Measurements from ENCODE around the gene PDXK.
A peak's percentile ranks its signal among the peaks of the same experiment; 100 is the strongest.

The PDXK gene

DNA sequence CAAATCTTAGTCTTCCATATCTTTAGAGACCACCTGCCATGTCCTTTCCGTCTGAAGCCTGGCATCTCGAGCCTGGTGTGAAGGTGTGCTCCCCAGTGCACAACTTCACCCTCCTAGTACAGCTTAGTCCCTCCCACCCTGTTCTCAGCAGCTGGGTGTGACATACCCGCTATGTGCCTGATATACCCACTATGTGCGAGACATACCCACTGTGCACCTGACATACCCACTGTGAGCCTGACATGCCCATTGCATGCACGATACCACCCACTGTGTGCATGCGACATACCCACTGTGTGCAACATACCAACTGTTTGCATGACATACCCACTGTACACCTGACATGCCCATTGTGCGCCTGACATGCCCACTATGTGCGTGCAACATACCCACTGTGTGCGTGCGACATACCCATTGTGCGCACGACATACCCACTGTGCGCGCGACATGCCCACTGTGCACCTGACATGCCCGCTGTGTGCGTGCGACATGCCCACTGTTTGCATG is 67.4 kb downstream of the PDXK start:
- Mint-ChIP-seq H3K27me3 (no peaks in the 10 kb centered on the region), H3K4me1 (peaks cover 32% of the 10 kb centered on the region), H3K4me3 (no peak overlapping the region), H3K9me3 (no peaks in the 10 kb centered on the region), H3K27ac (no peak overlapping the region), H3K36me3 (peaks cover 4% of the 10 kb centered on the region)
- ATAC-seq, result no peak

DNA sequence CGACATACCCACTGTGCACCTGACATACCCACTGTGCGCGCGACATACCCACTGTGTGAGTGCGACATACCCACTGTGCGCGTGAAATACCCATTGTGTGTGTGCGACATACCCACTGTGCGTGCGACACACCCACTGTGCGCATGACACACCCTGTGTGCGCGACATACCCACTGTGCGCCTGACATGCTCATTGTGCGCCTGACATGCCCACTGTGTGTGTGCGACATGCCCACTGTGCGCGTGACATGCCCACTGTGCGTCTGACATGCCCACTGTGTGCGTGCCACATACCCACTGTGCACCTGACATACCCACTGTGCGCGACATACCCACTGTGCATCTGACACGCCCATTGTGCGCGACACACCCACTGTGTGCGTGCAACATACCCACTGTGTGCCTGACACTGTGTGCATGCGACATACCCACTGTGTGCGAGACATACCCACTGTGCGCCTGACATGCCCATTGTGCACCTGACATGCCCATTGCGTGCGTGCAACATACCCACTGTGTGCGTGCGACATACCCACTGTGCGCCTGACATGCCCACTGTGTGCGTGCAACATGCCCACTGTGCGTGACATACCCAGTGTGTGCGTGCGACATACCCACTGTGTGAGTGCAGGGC is 68.0 kb downstream of the PDXK start:
- H3K27ac Mint-ChIP-seq, result no peak overlapping the region
- ATAC-seq, result no peak
- peaks cover 10% of the 10 kb centered on the region for H3K36me3 Mint-ChIP-seq
- H3K4me3 Mint-ChIP-seq, result no peak overlapping the region
- peaks cover 35% of the 10 kb centered on the region for H3K4me1 Mint-ChIP-seq
- no peaks in the 10 kb centered on the region for H3K9me3 Mint-ChIP-seq
- H3K27me3 Mint-ChIP-seq, result no peaks in the 10 kb centered on the region

- Mint-ChIP-seq H3K9me3 (no peaks in the 10 kb centered on the region), H3K27me3 (no peaks in the 10 kb centered on the region), H3K27ac (peak within 1 kb of the TSS; percentile 89), H3K4me3 (peak within 1 kb of the TSS; percentile 97), H3K4me1 (peaks cover 26% of the 10 kb centered on the region), H3K36me3 (peaks cover 32% of the 10 kb centered on the region)
- ATAC-seq, result peak; percentile 98
These were observed 70.5 kb downstream of the PDXK start, which contains the start of gene RRP1 for GRCh38 chr21:43789276-43790009. Gene RRP1, plus strand, starts transcription at chr21:43789577. Its CDS starts 53 bp downstream, at chr21:43789630.

GRCh38 chr21:43790010-43790524 is 71.1 kb downstream of the PDXK start:
- H3K4me3 Mint-ChIP-seq, result peak overlapping the region; percentile 97
- H3K36me3 Mint-ChIP-seq, result peaks cover 38% of the 10 kb centered on the region
- H3K27ac Mint-ChIP-seq, result peak overlapping the region; percentile 89
- no peaks in the 10 kb centered on the region for H3K27me3 Mint-ChIP-seq
- no peak for ATAC-seq
- H3K4me1 Mint-ChIP-seq, result peaks cover 26% of the 10 kb centered on the region
- no peaks in the 10 kb centered on the region for H3K9me3 Mint-ChIP-seq

GRCh38 chr21:43792406-43792805 is 73.5 kb downstream of the PDXK start:
- no peaks in the 10 kb centered on the region for H3K27me3 Mint-ChIP-seq
- ATAC-seq, result no peak
- H3K4me3 Mint-ChIP-seq, result no peak overlapping the region
- no peaks in the 10 kb centered on the region for H3K9me3 Mint-ChIP-seq
- peaks cover 61% of the 10 kb centered on the region for H3K36me3 Mint-ChIP-seq
- peaks cover 26% of the 10 kb centered on the region for H3K4me1 Mint-ChIP-seq
- H3K27ac Mint-ChIP-seq, result no peak overlapping the region

DNA sequence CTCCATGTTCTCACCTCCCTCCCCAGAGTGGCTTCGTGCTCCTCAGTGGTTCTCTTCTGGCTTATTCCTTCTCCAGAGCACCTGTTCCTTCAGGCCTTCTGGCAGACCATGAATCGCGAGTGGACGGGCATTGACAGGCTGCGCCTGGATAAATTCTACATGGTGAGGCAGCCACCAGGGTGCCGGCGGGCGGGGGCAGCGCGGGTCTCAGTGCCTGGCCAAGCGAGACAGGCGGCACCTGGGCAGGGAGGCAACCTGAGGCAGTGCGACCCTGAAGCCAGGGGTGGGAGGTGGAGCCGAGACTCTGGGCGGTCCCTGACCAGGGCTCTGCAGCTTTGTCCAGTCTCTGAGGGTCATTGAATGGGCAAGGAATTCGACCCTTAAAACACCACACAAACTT is 74.3 kb downstream of the PDXK start:
- ATAC-seq, result no peak
- no peak overlapping the region for H3K27ac Mint-ChIP-seq
- H3K4me3 Mint-ChIP-seq, result no peak overlapping the region
- H3K27me3 Mint-ChIP-seq, result no peaks in the 10 kb centered on the region
- H3K9me3 Mint-ChIP-seq, result no peaks in the 10 kb centered on the region
- peaks cover 70% of the 10 kb centered on the region for H3K36me3 Mint-ChIP-seq
- H3K4me1 Mint-ChIP-seq, result peaks cover 26% of the 10 kb centered on the region

DNA sequence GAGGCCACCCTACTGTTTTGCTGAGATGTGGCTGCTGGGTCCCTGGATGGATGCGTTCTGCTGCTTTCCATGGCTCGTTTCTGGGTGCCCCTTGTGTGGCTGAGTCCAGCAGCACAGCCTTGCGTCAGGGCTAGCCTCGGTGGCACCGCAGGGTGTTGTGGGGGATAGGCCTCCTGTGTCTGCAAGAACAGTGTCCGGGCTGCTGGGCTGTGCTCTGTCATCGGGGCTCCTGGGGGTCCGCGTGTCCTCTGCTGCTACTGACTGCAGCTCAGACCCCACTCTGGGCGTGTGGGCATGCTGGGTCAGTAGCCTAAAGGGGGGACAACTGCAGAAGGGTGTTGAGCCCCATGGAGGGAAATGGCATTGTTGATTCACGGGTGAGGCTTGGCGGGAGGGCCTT is 75.4 kb downstream of the PDXK start:
- no peaks in the 10 kb centered on the region for H3K9me3 Mint-ChIP-seq
- no peak overlapping the region for H3K4me3 Mint-ChIP-seq
- peaks cover 80% of the 10 kb centered on the region for H3K36me3 Mint-ChIP-seq
- H3K27me3 Mint-ChIP-seq, result no peaks in the 10 kb centered on the region
- ATAC-seq, result no peak
- H3K4me1 Mint-ChIP-seq, result peaks cover 26% of the 10 kb centered on the region
- H3K27ac Mint-ChIP-seq, result no peak overlapping the region

- Mint-ChIP-seq H3K36me3 (peaks cover 86% of the 10 kb centered on the region), H3K27ac (no peak overlapping the region), H3K9me3 (no peaks in the 10 kb centered on the region), H3K4me1 (peaks cover 25% of the 10 kb centered on the region), H3K27me3 (no peaks in the 10 kb centered on the region), H3K4me3 (no peak overlapping the region)
- ATAC-seq, result no peak
These were observed 75.9 kb downstream of the PDXK start for GRCh38 chr21:43794857-43795256.

GRCh38 chr21:43797415-43797814 is 78.5 kb downstream of the PDXK start:
- no peaks in the 10 kb centered on the region for H3K27me3 Mint-ChIP-seq
- H3K36me3 Mint-ChIP-seq, result peaks cover 97% of the 10 kb centered on the region
- no peaks in the 10 kb centered on the region for H3K9me3 Mint-ChIP-seq
- peaks cover 1% of the 10 kb centered on the region for H3K4me1 Mint-ChIP-seq
- no peak overlapping the region for H3K27ac Mint-ChIP-seq
- H3K4me3 Mint-ChIP-seq, result no peak overlapping the region
- no peak for ATAC-seq

GRCh38 chr21:43797925-43798715 is 79.2 kb downstream of the PDXK start:
- Mint-ChIP-seq H3K27me3 (no peaks in the 10 kb centered on the region), H3K4me1 (peaks cover 2% of the 10 kb centered on the region), H3K36me3 (peaks cover 97% of the 10 kb centered on the region), H3K4me3 (no peak overlapping the region), H3K27ac (peak overlapping the region; percentile 72), H3K9me3 (no peaks in the 10 kb centered on the region)
- no peak for ATAC-seq

DNA sequence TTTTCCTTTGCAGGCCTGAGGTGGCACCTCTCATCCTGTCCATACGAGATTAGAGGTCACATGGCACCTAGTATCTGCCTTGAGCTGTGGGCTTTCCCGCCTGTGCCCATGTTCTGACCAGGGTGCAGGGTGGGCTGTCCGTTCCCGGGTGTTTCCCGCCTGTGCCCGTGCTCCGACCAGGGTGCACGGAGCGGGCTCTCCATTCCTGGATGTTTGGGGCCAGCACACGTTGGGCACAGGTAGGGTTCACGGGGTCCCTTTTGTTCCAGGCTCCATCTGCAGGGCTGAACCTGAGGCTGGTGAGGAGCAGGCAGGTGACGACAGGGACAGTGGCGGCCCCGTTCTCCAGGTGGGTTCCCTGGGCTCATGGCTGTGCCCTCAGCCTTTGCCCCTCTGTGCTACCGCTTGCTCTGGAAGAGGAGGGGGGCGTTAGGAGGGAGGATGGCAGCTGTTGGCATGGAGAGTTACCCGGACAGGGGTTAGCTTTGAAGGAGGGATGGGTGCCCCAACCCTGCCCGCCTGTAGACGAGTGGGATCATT is 80.4 kb downstream of the PDXK start:
- Mint-ChIP-seq H3K36me3 (peaks cover 98% of the 10 kb centered on the region), H3K9me3 (no peaks in the 10 kb centered on the region), H3K27ac (no peak overlapping the region), H3K27me3 (no peaks in the 10 kb centered on the region), H3K4me1 (peaks cover 12% of the 10 kb centered on the region), H3K4me3 (no peak overlapping the region)
- no peak for ATAC-seq

DNA sequence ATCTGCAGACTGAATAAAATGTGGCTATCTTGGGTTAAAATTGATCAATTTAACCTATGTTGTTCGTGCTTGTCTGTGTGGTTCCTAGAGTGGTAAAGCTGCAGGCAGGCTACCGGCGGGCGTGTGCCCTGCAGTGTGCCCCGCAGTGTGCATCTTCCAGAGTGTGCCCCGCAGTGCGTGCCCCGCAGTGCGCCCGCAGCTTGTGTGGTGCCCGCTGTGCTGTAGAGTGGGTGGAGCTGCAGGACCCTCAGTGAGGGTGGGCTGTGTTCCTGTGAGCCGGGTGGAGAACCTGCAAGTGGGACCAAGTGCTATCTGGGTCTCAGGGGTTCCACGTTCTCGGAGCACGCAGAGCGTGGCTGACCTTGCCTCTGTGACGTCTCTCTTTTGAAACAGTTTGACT is 81.2 kb downstream of the PDXK start:
- no peak for ATAC-seq
- Mint-ChIP-seq H3K27me3 (no peaks in the 10 kb centered on the region), H3K9me3 (no peaks in the 10 kb centered on the region), H3K36me3 (peaks cover 90% of the 10 kb centered on the region), H3K4me3 (no peak overlapping the region), H3K27ac (no peak overlapping the region), H3K4me1 (peaks cover 17% of the 10 kb centered on the region)

GRCh38 chr21:43800566-43800965 is 81.6 kb downstream of the PDXK start:
- ATAC-seq, result no peak
- no peak overlapping the region for H3K27ac Mint-ChIP-seq
- peaks cover 86% of the 10 kb centered on the region for H3K36me3 Mint-ChIP-seq
- H3K9me3 Mint-ChIP-seq, result no peaks in the 10 kb centered on the region
- H3K27me3 Mint-ChIP-seq, result no peaks in the 10 kb centered on the region
- no peak overlapping the region for H3K4me3 Mint-ChIP-seq
- peaks cover 21% of the 10 kb centered on the region for H3K4me1 Mint-ChIP-seq

DNA sequence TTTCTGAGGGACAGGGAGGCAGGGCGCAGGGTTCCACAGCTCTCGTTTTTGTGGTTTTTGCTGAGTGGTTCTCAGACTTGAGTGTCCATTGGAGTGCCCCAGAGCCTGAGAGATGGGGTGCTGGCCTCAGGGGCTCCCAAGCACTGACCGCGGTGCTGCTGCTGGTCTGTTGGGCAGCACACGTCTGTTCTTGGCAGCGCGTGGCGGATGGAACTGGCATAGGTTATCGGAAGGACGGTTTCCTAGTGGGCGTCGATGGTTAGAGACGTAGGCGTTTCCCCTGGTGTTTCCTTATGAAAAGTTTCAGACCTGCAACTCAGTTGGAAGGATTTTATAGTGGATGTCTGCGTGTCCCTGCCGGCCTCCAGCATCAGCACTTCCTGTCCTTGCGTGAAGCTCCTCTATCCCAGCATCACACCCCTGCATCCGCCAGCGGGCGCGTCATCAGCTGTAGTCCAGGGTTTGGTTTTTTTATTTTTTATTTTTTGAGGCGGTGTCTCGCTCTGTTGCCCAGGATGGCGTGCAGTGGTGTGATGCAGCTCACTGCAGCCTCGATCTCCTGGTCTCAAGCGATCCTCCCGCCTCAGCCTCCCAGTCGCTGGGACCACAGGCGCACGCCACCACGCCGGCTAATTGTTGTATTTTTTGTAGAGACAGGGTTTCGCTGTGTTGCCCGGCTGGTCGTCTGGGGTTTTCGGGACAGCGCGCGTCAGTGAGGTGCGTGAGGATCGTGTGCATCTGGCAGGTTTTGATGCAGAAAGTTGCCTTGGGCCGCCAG is 82.3 kb downstream of the PDXK start:
- peaks cover 86% of the 10 kb centered on the region for H3K36me3 Mint-ChIP-seq
- no peaks in the 10 kb centered on the region for H3K9me3 Mint-ChIP-seq
- H3K4me1 Mint-ChIP-seq, result peaks cover 28% of the 10 kb centered on the region
- no peak overlapping the region for H3K4me3 Mint-ChIP-seq
- H3K27ac Mint-ChIP-seq, result no peak overlapping the region
- ATAC-seq, result no peak
- no peaks in the 10 kb centered on the region for H3K27me3 Mint-ChIP-seq

Measured in stimulated activated memory B cell treated with anti-CD40 and anti-IgM and Interleukin-4, amounts not matched to agents 10 μg/mL and 1 μg/mL and 100 μg/mL, for 72 hours (primary cell).